ENCODE measurements around the gene KRTAP4-7. TPM values are rescaled to one million over a fixed set of nuclear protein-coding genes. Genes with fewer than 3 reads are reported as not detected.

The KRTAP4-7 gene
- total and polyA plus RNA-seq, 2 of the 4 experiments (the other 2 are of a cell fraction) = not detected

DNA sequence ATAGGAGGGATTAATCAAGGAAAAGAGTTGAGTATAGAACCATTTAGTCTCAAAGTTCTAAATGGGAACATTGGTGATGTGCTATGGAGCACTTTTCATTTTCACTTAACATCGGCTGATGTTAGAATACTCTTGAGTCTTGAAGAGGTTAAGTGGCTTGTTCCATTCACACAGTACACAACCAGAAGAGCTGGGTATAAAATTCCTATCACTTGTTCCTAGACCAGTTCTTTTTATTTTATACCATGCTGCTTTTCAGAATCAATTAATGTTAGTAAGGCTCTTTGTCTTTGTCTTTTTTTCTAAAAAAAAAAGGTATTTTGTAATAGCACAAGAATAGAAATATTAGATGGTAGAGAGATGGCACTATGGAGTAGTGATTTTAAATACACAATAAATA is 41.0 kb upstream of the KRTAP4-7 start:
- H3K4me1 ChIP-seq (ENCODE audit: control insufficient read depth, insufficient read depth, low read length) = peaks cover 2% of the 10 kb centered on the region; the same call in 1 of the 2 replicates
- no peak overlapping the region for H3K27ac ChIP-seq (ENCODE audit: insufficient read depth, low read length)
- no peak overlapping the region for H3K9ac ChIP-seq (ENCODE audit: low read depth, low read length)
- no peaks in the 10 kb centered on the region for H4K20me1 ChIP-seq (ENCODE audit: insufficient read depth, low read length)
- H4K91ac ChIP-seq (ENCODE audit: insufficient read depth, low read depth, low read length) = no peak overlapping the region
- ATAC-seq (ENCODE audit: low read depth) (no peak), DNase-seq (no peak)
- no peaks in the 10 kb centered on the region for H3K27me3 ChIP-seq (ENCODE audit: control insufficient read depth, insufficient read depth, low read length)
- no peak overlapping the region for H3K4me3 ChIP-seq (ENCODE audit: insufficient read depth, low read depth, low read length)
- no peak overlapping the region for H3K14ac ChIP-seq (replicated peaks; ENCODE audit: low read depth, low read length)
- H2AK9ac ChIP-seq (replicated peaks; ENCODE audit: low read depth, low read length, poor library complexity) = no peak overlapping the region
- H2BK20ac ChIP-seq (ENCODE audit: low read depth, low read length) = no peak overlapping the region
- POLR2A ChIA-PET (ENCODE audit: unreplicated experiment) = no interaction called here
- no peaks in the 10 kb centered on the region for H3K9me3 ChIP-seq (ENCODE audit: control insufficient read depth, insufficient read depth, low read length)
- H2BK15ac ChIP-seq (ENCODE audit: low read depth, low read length) = no peak overlapping the region
- no peak overlapping the region for H4K8ac ChIP-seq (ENCODE audit: low read depth in 2 of 2, low read length in 2 of 2)
- H3K4ac ChIP-seq (ENCODE audit: low read depth, low read length) = no peak overlapping the region
- no peak overlapping the region for H3K4me2 ChIP-seq (ENCODE audit: low read depth, low read length)
- no peaks in the 10 kb centered on the region for H3K36me3 ChIP-seq (ENCODE audit: control insufficient read depth, insufficient read depth, low read length)
- in situ Hi-C loops (cut with MboI; ENCODE audit: low sequenced_read_pairs) = no loop called here
- dilution Hi-C loops (cut with HindIII; ENCODE audit: low sequenced_read_pairs, unreplicated experiment) = no loop called here
- H2BK5ac ChIP-seq (ENCODE audit: low read depth, low read length, poor library complexity, severe bottlenecking) = no peak overlapping the region
- no peak overlapping the region for H3K18ac ChIP-seq (ENCODE audit: low read depth, low read length)
- no peak overlapping the region for H3K56ac ChIP-seq (ENCODE audit: extremely low read depth, insufficient read depth, low read length)
- no peak overlapping the region for H2AK5ac ChIP-seq (ENCODE audit: low read depth, low read length)
- H2BK120ac ChIP-seq (ENCODE audit: low read depth, low read length) = no peak overlapping the region
- WGBS, 2 experiments (ENCODE audit: extremely low coverage in 2 of 2, insufficient read length in 1 of 2) = no CpG with 5 or more reads among the region's 1 CpG
- peaks cover 7% of the 10 kb centered on the region; the same call in 1 of the 2 replicates for H3K9me1 ChIP-seq (ENCODE audit: insufficient read depth, low read length)
- no peak overlapping the region for H4K5ac ChIP-seq (ENCODE audit: low read depth, low read length)
- CTCF ChIA-PET = no interaction called here
- no peak overlapping the region for H3K23ac ChIP-seq (ENCODE audit: low read depth, low read length)
- intact Hi-C loops (cut with micrococcal nuclease) = no loop called here
- H2AFZ ChIP-seq (replicated peaks; ENCODE audit: low read length, poor library complexity) = no peak overlapping the region
- no TSS peak for BruUV-seq (replicated peaks)
- H3K79me1 ChIP-seq (ENCODE audit: low read depth in 1 of 2, low read length in 2 of 2) = no peaks in the 10 kb centered on the region
- TF ChIP-seq MXI1 (IDR thresholded peaks at IDR 0.05; ENCODE audit: borderline replicate concordance, low read depth, low read length) (no peak), RFX5 (IDR thresholded peaks at IDR 0.05; ENCODE audit: low read depth, low read length) (no peak), SMC3 (IDR thresholded peaks at IDR 0.05; ENCODE audit: low read depth, low read length) (no peak), MAFK (IDR thresholded peaks at IDR 0.05; ENCODE audit: low read depth, low read length) (no peak), CHD1 (IDR thresholded peaks at IDR 0.05; ENCODE audit: low read depth, low read length) (no peak), FOS (IDR thresholded peaks at IDR 0.05; ENCODE audit: low read depth, low read length) (no peak), NFE2L2 (IDR thresholded peaks at IDR 0.05; ENCODE audit: low read depth, low read length) (no peak), RCOR1 (IDR thresholded peaks at IDR 0.05; ENCODE audit: insufficient replicate concordance, low read length) (no peak), BHLHE40 (IDR thresholded peaks at IDR 0.05; ENCODE audit: low read depth, low read length) (no peak), CEBPB (IDR thresholded peaks at IDR 0.05; ENCODE audit: low read depth, low read length) (no peak), RAD21 (IDR thresholded peaks at IDR 0.05; ENCODE audit: low read length) (no peak), MAZ (IDR thresholded peaks at IDR 0.05; ENCODE audit: borderline replicate concordance, low read depth, low read length) (no peak), POLR2A (IDR thresholded peaks at IDR 0.05; ENCODE audit: low read depth, low read length) (no peak)
- TF ChIP-seq, protein P1, sequence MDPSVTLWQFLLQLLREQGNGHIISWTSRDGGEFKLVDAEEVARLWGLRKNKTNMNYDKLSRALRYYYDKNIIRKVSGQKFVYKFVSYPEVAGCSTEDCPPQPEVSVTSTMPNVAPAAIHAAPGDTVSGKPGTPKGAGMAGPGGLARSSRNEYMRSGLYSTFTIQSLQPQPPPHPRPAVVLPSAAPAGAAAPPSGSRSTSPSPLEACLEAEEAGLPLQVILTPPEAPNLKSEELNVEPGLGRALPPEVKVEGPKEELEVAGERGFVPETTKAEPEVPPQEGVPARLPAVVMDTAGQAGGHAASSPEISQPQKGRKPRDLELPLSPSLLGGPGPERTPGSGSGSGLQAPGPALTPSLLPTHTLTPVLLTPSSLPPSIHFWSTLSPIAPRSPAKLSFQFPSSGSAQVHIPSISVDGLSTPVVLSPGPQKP (IDR thresholded peaks at IDR 0.05; ENCODE audit: borderline replicate concordance, low read depth, low read length) = no peak
- TF ChIP-seq, protein P2, sequence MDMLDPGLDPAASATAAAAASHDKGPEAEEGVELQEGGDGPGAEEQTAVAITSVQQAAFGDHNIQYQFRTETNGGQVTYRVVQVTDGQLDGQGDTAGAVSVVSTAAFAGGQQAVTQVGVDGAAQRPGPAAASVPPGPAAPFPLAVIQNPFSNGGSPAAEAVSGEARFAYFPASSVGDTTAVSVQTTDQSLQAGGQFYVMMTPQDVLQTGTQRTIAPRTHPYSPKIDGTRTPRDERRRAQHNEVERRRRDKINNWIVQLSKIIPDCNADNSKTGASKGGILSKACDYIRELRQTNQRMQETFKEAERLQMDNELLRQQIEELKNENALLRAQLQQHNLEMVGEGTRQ (IDR thresholded peaks at IDR 0.05; ENCODE audit: low read depth, low read length) = no peak
- TF ChIP-seq, protein P3, sequence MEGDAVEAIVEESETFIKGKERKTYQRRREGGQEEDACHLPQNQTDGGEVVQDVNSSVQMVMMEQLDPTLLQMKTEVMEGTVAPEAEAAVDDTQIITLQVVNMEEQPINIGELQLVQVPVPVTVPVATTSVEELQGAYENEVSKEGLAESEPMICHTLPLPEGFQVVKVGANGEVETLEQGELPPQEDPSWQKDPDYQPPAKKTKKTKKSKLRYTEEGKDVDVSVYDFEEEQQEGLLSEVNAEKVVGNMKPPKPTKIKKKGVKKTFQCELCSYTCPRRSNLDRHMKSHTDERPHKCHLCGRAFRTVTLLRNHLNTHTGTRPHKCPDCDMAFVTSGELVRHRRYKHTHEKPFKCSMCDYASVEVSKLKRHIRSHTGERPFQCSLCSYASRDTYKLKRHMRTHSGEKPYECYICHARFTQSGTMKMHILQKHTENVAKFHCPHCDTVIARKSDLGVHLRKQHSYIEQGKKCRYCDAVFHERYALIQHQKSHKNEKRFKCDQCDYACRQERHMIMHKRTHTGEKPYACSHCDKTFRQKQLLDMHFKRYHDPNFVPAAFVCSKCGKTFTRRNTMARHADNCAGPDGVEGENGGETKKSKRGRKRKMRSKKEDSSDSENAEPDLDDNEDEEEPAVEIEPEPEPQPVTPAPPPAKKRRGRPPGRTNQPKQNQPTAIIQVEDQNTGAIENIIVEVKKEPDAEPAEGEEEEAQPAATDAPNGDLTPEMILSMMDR (conservative IDR thresholded peaks at IDR 0.05; ENCODE audit: low read depth, low read length) = no peak
